SK-N-SH (cell line): Measurements from ENCODE around the gene AP3S2.

Source experiments
- EP300 ChIP-seq, 2 experiments: IDR thresholded peaks; 2 replicates each; pipeline versions ENCODE4 v1.4.0 to v1.6.1; 2012; ENCODE audit warnings: borderline replicate concordance in 1 of 2, low read depth in 1 of 2, low read length in 1 of 2
- EZH2phosphoT487 ChIP-seq: fragments of 200-600 bp; sonication (generic); IDR thresholded peaks from 2 replicates; pipeline ENCODE4 v1.6.1; 2017; ENCODE audit warnings: low read depth, mixed run types, mild to moderate bottlenecking, antibody characterized with exemption, moderate library complexity, borderline replicate concordance
- GABPA ChIP-seq: IDR thresholded peaks from 2 replicates; pipeline ENCODE4 v1.4.0; 2012; ENCODE audit warnings: low read depth, mild to moderate bottlenecking
- GATA2 ChIP-seq: sonication (generic); formaldehyde crosslinking; IDR thresholded peaks from 2 replicates; pipeline ENCODE4 v1.5.0; 2020; ENCODE audit warnings: mild to moderate bottlenecking, missing genetic modification reagents
- JUND ChIP-seq: IDR thresholded peaks from 2 replicates; pipeline ENCODE4 v1.4.0; 2012
- TF ChIP-seq, protein P1 (sequence below): fragments of 200-600 bp; sonication (generic); IDR thresholded peaks from 2 replicates; pipeline ENCODE4 v1.6.1; 2017; ENCODE audit warnings: antibody characterized with exemption, mild to moderate bottlenecking, moderate library complexity
- TF ChIP-seq, protein P2 (sequence below): IDR thresholded peaks from 2 replicates; pipeline ENCODE4 v1.6.1; 2012; ENCODE audit warnings: mild to moderate bottlenecking, low read depth, low read length, moderate library complexity

DNA sequence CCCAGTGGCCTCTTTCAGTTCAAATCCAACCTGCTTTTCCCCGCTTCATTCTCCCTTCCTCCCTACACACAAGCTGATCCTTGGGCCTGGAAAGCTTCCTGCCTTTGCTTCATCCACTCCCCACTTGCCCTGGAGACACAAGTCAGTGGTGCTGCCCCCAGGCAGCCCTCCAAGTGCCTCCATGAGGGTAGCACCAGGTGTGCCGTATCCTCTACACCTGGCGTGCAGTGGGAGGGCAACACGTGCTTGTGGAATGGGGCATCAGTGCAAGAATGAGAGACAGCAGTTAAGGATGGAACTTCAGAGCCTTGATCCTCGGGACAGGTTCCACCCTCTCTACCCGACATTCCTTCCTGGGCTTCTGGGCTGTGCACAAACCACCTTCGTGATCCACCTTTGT is 83.0 kb downstream of the AP3S2 start:
- TF ChIP-seq, protein P1, sequence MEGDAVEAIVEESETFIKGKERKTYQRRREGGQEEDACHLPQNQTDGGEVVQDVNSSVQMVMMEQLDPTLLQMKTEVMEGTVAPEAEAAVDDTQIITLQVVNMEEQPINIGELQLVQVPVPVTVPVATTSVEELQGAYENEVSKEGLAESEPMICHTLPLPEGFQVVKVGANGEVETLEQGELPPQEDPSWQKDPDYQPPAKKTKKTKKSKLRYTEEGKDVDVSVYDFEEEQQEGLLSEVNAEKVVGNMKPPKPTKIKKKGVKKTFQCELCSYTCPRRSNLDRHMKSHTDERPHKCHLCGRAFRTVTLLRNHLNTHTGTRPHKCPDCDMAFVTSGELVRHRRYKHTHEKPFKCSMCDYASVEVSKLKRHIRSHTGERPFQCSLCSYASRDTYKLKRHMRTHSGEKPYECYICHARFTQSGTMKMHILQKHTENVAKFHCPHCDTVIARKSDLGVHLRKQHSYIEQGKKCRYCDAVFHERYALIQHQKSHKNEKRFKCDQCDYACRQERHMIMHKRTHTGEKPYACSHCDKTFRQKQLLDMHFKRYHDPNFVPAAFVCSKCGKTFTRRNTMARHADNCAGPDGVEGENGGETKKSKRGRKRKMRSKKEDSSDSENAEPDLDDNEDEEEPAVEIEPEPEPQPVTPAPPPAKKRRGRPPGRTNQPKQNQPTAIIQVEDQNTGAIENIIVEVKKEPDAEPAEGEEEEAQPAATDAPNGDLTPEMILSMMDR: no peak
- TF ChIP-seq, protein P2, sequence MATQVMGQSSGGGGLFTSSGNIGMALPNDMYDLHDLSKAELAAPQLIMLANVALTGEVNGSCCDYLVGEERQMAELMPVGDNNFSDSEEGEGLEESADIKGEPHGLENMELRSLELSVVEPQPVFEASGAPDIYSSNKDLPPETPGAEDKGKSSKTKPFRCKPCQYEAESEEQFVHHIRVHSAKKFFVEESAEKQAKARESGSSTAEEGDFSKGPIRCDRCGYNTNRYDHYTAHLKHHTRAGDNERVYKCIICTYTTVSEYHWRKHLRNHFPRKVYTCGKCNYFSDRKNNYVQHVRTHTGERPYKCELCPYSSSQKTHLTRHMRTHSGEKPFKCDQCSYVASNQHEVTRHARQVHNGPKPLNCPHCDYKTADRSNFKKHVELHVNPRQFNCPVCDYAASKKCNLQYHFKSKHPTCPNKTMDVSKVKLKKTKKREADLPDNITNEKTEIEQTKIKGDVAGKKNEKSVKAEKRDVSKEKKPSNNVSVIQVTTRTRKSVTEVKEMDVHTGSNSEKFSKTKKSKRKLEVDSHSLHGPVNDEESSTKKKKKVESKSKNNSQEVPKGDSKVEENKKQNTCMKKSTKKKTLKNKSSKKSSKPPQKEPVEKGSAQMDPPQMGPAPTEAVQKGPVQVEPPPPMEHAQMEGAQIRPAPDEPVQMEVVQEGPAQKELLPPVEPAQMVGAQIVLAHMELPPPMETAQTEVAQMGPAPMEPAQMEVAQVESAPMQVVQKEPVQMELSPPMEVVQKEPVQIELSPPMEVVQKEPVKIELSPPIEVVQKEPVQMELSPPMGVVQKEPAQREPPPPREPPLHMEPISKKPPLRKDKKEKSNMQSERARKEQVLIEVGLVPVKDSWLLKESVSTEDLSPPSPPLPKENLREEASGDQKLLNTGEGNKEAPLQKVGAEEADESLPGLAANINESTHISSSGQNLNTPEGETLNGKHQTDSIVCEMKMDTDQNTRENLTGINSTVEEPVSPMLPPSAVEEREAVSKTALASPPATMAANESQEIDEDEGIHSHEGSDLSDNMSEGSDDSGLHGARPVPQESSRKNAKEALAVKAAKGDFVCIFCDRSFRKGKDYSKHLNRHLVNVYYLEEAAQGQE: no peak
- TF ChIP-seq GABPA (no peak), JUND (no peak), EP300 (IDR thresholded peaks at IDR 0.05; ENCODE audit: borderline replicate concordance in 1 of 2, low read depth in 1 of 2, low read length in 1 of 2) (no peak), EZH2phosphoT487 (no peak), GATA2 (CRISPR knock-in tag) (no peak)
